Kidney epithelial cell (primary cell): ENCODE measurements around the gene NDUFS8. TPM values are rescaled to one million over a fixed set of nuclear protein-coding genes. Genes with fewer than 3 reads are reported as not detected.

Source experiments
- DNase-seq: peaks from one replicate; pipeline ENCODE4 v3.0.0-alpha.2; 2010; ENCODE audit warnings: low read depth
- H3K27me3 ChIP-seq: 2 replicates; pipeline ENCODE4 v1.6.0; 2011; ENCODE audit warnings: low read length; ENCODE audit not compliant: control insufficient read depth, insufficient read depth
- H3K36me3 ChIP-seq: 2 replicates; pipeline ENCODE4 v1.5.1; 2011; ENCODE audit warnings: low read length; ENCODE audit not compliant: control insufficient read depth, insufficient read depth
- H3K4me3 ChIP-seq: 2 replicates; pipeline ENCODE4 v1.5.1; 2011; ENCODE audit warnings: low read depth, mild to moderate bottlenecking, control low read depth, low read length
- CTCF ChIP-seq: IDR thresholded peaks from 2 replicates; pipeline ENCODE4 v1.5.1; 2011; ENCODE audit warnings: mild to moderate bottlenecking, moderate library complexity, low read length, control low read depth, inconsistent platforms; ENCODE audit not compliant: insufficient read depth, poor library complexity, severe bottlenecking
- total RNA-seq: library from RNA; depleted of rRNA; stranded (reverse); fragments of >200 nt; gene quantifications from 2 replicates; pipeline ENCODE4 v1.2.3, GENCODE V29; 2015

The NDUFS8 gene
- total RNA-seq, 1 donor from 2014 or later: 246 TPM

- Histone ChIP-seq H3K36me3 (peaks cover 3% of the 10 kb centered on the region), H3K27me3 (no peaks in the 10 kb centered on the region), H3K4me3 (no peak overlapping the region)
- DNase-seq: no peak
- no peak for TF ChIP-seq CTCF
Measured at GRCh38 chr11:68052137-68052873, 21.8 kb downstream of the NDUFS8 start.

- Histone ChIP-seq H3K4me3 (no peak overlapping the region), H3K36me3 (peaks cover 3% of the 10 kb centered on the region), H3K27me3 (no peaks in the 10 kb centered on the region)
- DNase-seq: no peak
- TF ChIP-seq CTCF: no peak
Measured at GRCh38 chr11:68053117-68053516, 22.6 kb downstream of the NDUFS8 start.

- DNase-seq: no peak
Measured at GRCh38 chr11:68053981-68054812, 23.7 kb downstream of the NDUFS8 start.

GRCh38 chr11:68056317-68057285 is 26.1 kb downstream of the NDUFS8 start:
- H3K27me3 ChIP-seq: no peaks in the 10 kb centered on the region
- no peak for TF ChIP-seq CTCF
- H3K4me3 ChIP-seq: no peak overlapping the region
- no peak for DNase-seq
- H3K36me3 ChIP-seq: peaks cover 2% of the 10 kb centered on the region

More at GRCh38 chr11:68053981-68054812, 23.7 kb downstream of the NDUFS8 start:
- peaks cover 3% of the 10 kb centered on the region for H3K36me3 ChIP-seq
- H3K4me3 ChIP-seq: no peak overlapping the region
- H3K27me3 ChIP-seq: no peaks in the 10 kb centered on the region
- TF ChIP-seq CTCF: no peak

- H3K4me3 ChIP-seq: no peak overlapping the region
- no peak for DNase-seq
- H3K36me3 ChIP-seq: peaks cover 2% of the 10 kb centered on the region
- no peaks in the 10 kb centered on the region for H3K27me3 ChIP-seq
- no peak for TF ChIP-seq CTCF
Measured at GRCh38 chr11:68057807-68058206, 27.3 kb downstream of the NDUFS8 start.
